Chondrocyte (in vitro differentiated cells): Measurements from ENCODE around the gene LEUTX. TPM values are rescaled to one million over a fixed set of nuclear protein-coding genes. Genes with fewer than 3 reads are reported as not detected.

ENCODE experiments used
- DNase-seq: peaks from one replicate; pipeline ENCODE4 v3.0.0; 2021; ENCODE audit warnings: mixed read lengths, low spot score
- H3K27ac Mint-ChIP-seq: one replicate; pipeline ENCODE4 v1.8.0; 2021; ENCODE audit warnings: mild to moderate bottlenecking, moderate library complexity, mixed read lengths; ENCODE audit not compliant: unreplicated experiment
- H3K27me3 Mint-ChIP-seq: 2 replicates; pipeline ENCODE4 v1.8.0; 2021; ENCODE audit warnings: low read depth, mixed read lengths
- H3K36me3 Mint-ChIP-seq: 2 replicates; pipeline ENCODE4 v1.8.0; 2021; ENCODE audit warnings: low read depth, mixed read lengths
- H3K4me1 Mint-ChIP-seq: 2 replicates; pipeline ENCODE4 v1.8.0; 2021; ENCODE audit warnings: low read depth, mild to moderate bottlenecking, mixed read lengths
- H3K4me3 Mint-ChIP-seq: one replicate; pipeline ENCODE4 v1.8.0; 2021; ENCODE audit warnings: mild to moderate bottlenecking, moderate library complexity, mixed read lengths; ENCODE audit not compliant: unreplicated experiment
- H3K9me3 Mint-ChIP-seq: 2 replicates; pipeline ENCODE4 v1.8.0; 2021; ENCODE audit warnings: low read depth, mixed read lengths
- total RNA-seq: library from RNA; stranded (reverse); gene quantifications from 3 replicates; pipeline ENCODE4 v1.2.1, GENCODE V29; 2021
- TF ChIP-seq, protein P1 (sequence below): fragments of 200-600 bp; sonication (generic); IDR thresholded peaks from 2 replicates; pipeline ENCODE4 v1.5.0; 2021; ENCODE audit warnings: antibody characterized with exemption, mild to moderate bottlenecking, moderate library complexity

The LEUTX gene
- total RNA-seq, 1 donor from 2014 or later: not detected

DNA sequence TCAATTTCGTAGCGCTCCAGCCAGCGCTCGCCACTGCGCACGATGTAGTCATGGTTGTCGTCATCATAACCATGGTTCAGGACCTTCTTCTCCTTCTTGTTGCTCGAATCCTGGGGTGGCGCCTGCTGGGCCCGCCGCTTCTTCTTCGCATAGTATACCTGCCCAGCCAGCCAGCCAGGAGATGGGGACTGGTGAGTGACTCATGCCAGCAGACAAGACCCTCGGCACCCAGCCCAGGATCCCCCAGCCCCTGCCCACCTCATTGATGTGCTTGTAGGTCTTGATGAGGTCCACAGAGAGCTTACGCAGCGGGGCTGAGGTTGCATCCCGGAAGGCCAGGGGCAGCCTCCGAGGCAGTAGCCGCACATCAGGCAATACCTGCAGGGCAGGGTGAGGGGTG is 51.8 kb downstream of the LEUTX start:
- Mint-ChIP-seq H3K4me3 (no peak overlapping the region), H3K36me3 (peaks cover 20% of the 10 kb centered on the region), H3K27ac (no peak overlapping the region), H3K9me3 (no peaks in the 10 kb centered on the region), H3K27me3 (no peaks in the 10 kb centered on the region), H3K4me1 (peaks cover 19% of the 10 kb centered on the region)
- no peak for DNase-seq
- TF ChIP-seq, protein P1, sequence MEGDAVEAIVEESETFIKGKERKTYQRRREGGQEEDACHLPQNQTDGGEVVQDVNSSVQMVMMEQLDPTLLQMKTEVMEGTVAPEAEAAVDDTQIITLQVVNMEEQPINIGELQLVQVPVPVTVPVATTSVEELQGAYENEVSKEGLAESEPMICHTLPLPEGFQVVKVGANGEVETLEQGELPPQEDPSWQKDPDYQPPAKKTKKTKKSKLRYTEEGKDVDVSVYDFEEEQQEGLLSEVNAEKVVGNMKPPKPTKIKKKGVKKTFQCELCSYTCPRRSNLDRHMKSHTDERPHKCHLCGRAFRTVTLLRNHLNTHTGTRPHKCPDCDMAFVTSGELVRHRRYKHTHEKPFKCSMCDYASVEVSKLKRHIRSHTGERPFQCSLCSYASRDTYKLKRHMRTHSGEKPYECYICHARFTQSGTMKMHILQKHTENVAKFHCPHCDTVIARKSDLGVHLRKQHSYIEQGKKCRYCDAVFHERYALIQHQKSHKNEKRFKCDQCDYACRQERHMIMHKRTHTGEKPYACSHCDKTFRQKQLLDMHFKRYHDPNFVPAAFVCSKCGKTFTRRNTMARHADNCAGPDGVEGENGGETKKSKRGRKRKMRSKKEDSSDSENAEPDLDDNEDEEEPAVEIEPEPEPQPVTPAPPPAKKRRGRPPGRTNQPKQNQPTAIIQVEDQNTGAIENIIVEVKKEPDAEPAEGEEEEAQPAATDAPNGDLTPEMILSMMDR: no peak

DNA sequence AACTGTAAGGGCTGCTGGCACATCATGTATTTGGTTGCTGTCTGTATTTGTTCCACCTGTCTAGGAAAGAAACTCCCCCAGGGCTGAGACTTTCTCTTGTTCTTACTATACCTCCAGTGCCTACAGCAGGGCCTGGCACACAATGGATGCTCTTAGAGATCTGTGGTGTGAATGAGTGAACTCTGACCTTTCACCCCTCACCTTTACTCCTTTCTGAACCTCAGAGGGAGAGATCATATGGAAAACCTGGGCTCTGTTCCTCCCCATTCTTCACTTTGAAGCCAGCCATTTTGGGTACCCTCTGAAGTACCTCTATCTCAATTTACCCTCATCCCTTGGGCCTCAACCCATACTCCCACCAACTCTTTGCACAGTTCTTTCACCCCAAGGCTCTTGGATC is 52.2 kb downstream of the LEUTX start:
- DNase-seq: no peak

DNA sequence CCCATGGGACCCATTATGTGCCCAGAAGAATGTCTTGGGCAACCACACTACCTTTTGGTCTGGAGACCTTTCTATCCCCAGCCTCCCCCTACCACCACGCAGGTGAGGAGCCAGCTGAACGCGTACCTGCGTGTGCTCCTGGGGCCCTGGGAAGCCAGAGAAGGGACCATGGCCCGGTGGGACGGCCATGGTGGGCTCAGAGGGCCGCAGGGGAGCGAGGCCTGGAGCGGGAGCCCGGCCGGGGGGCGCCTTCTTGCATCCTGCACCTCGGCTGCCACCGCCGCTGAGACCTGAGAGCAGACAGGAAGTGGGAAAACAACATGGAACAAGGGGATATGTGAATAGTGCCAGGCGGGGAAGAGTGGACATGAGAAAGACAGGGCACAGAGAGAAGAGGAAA is 53.0 kb downstream of the LEUTX start:
- DNase-seq: no peak
- Mint-ChIP-seq H3K36me3 (peaks cover 24% of the 10 kb centered on the region), H3K27ac (no peak overlapping the region), H3K9me3 (no peaks in the 10 kb centered on the region), H3K4me1 (peaks cover 19% of the 10 kb centered on the region), H3K27me3 (no peaks in the 10 kb centered on the region), H3K4me3 (peak overlapping the region; percentile 79)
- TF ChIP-seq, protein P1: no peak

More for the DNA sequence above, 52.2 kb downstream of the LEUTX start:
- Mint-ChIP-seq H3K9me3 (no peaks in the 10 kb centered on the region), H3K36me3 (peaks cover 20% of the 10 kb centered on the region), H3K27me3 (no peaks in the 10 kb centered on the region), H3K4me3 (no peak overlapping the region), H3K4me1 (peaks cover 19% of the 10 kb centered on the region), H3K27ac (peak overlapping the region; percentile 45)
- TF ChIP-seq, protein P1: no peak

DNA sequence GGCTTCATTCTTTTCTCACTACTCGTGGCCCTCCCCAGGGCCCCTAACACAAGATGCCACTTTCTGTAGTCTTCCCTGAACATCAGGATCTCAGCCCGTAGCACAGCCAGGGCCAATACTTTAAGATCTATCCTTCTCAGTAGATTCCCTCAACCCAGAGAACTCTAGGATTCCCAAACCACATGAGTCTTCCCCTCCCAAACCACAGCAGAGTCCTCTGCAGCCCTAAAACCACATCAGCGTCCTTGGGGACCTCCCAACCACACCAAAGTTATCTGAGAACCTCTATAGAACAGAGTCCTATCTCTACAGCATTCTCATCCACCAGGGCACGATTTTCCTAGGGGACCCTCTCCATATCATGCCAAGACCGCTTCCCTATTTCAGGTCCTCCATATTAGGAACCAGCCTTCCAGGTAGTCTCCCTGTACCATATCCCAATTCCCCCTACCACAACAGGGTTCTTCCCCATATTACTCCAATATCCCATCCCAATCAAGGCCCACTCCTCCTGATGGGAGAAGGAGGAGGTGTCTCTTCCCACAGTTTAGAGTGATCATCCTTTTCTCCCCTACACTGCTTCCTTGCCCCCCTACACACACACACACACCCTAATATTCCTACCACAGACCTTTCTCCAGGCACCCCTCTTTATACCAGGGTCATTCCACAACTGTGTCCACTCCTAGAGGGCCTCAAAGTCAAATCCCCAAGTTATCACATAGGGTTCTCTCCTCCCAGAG is 53.9 kb downstream of the LEUTX start:
- peak overlapping the region; percentile 80 for H3K27ac Mint-ChIP-seq
- peaks cover 27% of the 10 kb centered on the region for H3K36me3 Mint-ChIP-seq

DNA sequence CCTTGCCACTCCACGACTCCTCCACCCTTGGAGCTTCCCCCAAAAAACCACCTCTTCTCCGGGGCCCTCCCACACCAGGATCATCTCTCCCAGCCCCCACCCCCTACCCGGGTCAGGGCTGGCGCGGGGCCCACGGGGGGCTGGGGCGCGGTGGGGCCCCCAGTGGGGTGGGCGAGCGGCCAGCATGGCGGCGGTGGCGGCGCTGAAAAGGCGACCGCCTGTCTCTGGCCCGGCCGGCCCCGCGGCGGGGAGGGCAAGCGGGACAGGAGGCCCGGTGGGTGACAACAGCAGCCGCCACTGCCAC is 54.5 kb downstream of the LEUTX start:
- H3K27ac Mint-ChIP-seq: peak overlapping the region; percentile 80
- DNase-seq: no peak
- H3K36me3 Mint-ChIP-seq: peaks cover 30% of the 10 kb centered on the region
- TF ChIP-seq, protein P1: no peak
- H3K9me3 Mint-ChIP-seq: no peaks in the 10 kb centered on the region
- H3K4me1 Mint-ChIP-seq: peaks cover 19% of the 10 kb centered on the region
- no peaks in the 10 kb centered on the region for H3K27me3 Mint-ChIP-seq
- peak overlapping the region; percentile 79 for H3K4me3 Mint-ChIP-seq

More for the DNA sequence above, 53.9 kb downstream of the LEUTX start:
- DNase-seq: no peak
- Mint-ChIP-seq H3K27me3 (no peaks in the 10 kb centered on the region), H3K4me3 (peak overlapping the region; percentile 79), H3K9me3 (no peaks in the 10 kb centered on the region), H3K4me1 (peaks cover 19% of the 10 kb centered on the region)
- TF ChIP-seq, protein P1: no peak
